Stimulated activated naive CD8-positive, alpha-beta T cell treated with anti-CD3 and anti-CD28 coated beads, Interleukin-15, amount 100 ng/mL, for 72 hours (primary cell): ENCODE data around the gene DUSP6.

Experiments used
- ATAC-seq: fragments of 150-1000 bp; cut with Tn5 transposase; 2 replicates; pipeline ENCODE4 v1.10.0; 2021; ENCODE audit warnings: mild to moderate bottlenecking, moderate library complexity
- DNase-seq, 2 donors: peaks; one replicate each; pipeline ENCODE4 v3.0.0; 2021 to 2022
- H3K27ac Mint-ChIP-seq, 2 donors: one replicate each; pipeline ENCODE4 v1.8.0; 2022; ENCODE audit warnings: mild to moderate bottlenecking in 2 of 2, mixed read lengths in 2 of 2, moderate library complexity in 2 of 2
- H3K27me3 Mint-ChIP-seq: one replicate; pipeline ENCODE4 v1.8.0; 2022; ENCODE audit warnings: mixed read lengths
- H3K4me1 Mint-ChIP-seq: one replicate; pipeline ENCODE4 v1.8.0; 2022; ENCODE audit warnings: mild to moderate bottlenecking, mixed read lengths
- H3K4me3 Mint-ChIP-seq, 2 donors: one replicate each; pipeline ENCODE4 v1.8.0; 2022; ENCODE audit warnings: mild to moderate bottlenecking in 2 of 2, mixed read lengths in 2 of 2, moderate library complexity in 1 of 2
- H3K9me3 Mint-ChIP-seq, 2 donors: one replicate each; pipeline ENCODE4 v1.8.0; 2022; ENCODE audit warnings: mixed read lengths in 2 of 2

DUSP6 gene

GRCh38 chr12:89333564-89334252 lies 18.6 kb downstream of the DUSP6 start:
- peaks cover 9 to 11% of the 10 kb centered on the region in 2 donors for H3K9me3 Mint-ChIP-seq
- peak overlapping the region in 1 of 2 donors; percentile 81 for H3K27ac Mint-ChIP-seq
- H3K4me3 Mint-ChIP-seq = peak overlapping the region; percentile 69 to 77

GRCh38 chr12:89328151-89329030 lies 23.9 kb downstream of the DUSP6 start:
- H3K4me3 Mint-ChIP-seq = no peak overlapping the region
- H3K9me3 Mint-ChIP-seq = peaks cover 9 to 11% of the 10 kb centered on the region in 2 donors
- ATAC-seq (no peak), DNase-seq (no peak)
- H3K4me1 Mint-ChIP-seq = peaks cover 12% of the 10 kb centered on the region
- H3K27me3 Mint-ChIP-seq = peaks cover 12% of the 10 kb centered on the region
- no peak overlapping the region for H3K27ac Mint-ChIP-seq

More at GRCh38 chr12:89333564-89334252, 18.6 kb downstream of the DUSP6 start:
- DNase-seq (no peak), ATAC-seq (peak; percentile 88)
- H3K4me1 Mint-ChIP-seq = peaks cover 17% of the 10 kb centered on the region
- peaks cover 4% of the 10 kb centered on the region for H3K27me3 Mint-ChIP-seq

- Mint-ChIP-seq H3K27ac (no peak overlapping the region), H3K4me3 (no peak overlapping the region), H3K27me3 (peaks cover 12% of the 10 kb centered on the region), H3K4me1 (peaks cover 5% of the 10 kb centered on the region), H3K9me3 (peaks cover 9 to 11% of the 10 kb centered on the region in 2 donors)
- no peak for ATAC-seq
- no peak for DNase-seq
Measured at GRCh38 chr12:89327486-89328094, 24.7 kb downstream of the DUSP6 start.

- ATAC-seq (no peak), DNase-seq (no peak)
- H3K4me3 Mint-ChIP-seq = no peak overlapping the region
- H3K4me1 Mint-ChIP-seq = peaks cover 5% of the 10 kb centered on the region
- H3K27ac Mint-ChIP-seq = no peak overlapping the region
- H3K9me3 Mint-ChIP-seq = peaks cover 9 to 10% of the 10 kb centered on the region in 2 donors
- H3K27me3 Mint-ChIP-seq = peaks cover 12% of the 10 kb centered on the region
Measured at GRCh38 chr12:89326239-89327040, 25.9 kb downstream of the DUSP6 start.

GRCh38 chr12:89325495-89325894 lies 26.8 kb downstream of the DUSP6 start:
- Mint-ChIP-seq H3K4me1 (peaks cover 5% of the 10 kb centered on the region), H3K27me3 (peaks cover 12% of the 10 kb centered on the region), H3K9me3 (peaks cover 1 to 2% of the 10 kb centered on the region in 2 donors), H3K4me3 (no peak overlapping the region), H3K27ac (no peak overlapping the region)
- DNase-seq (no peak), ATAC-seq (no peak)

DNA sequence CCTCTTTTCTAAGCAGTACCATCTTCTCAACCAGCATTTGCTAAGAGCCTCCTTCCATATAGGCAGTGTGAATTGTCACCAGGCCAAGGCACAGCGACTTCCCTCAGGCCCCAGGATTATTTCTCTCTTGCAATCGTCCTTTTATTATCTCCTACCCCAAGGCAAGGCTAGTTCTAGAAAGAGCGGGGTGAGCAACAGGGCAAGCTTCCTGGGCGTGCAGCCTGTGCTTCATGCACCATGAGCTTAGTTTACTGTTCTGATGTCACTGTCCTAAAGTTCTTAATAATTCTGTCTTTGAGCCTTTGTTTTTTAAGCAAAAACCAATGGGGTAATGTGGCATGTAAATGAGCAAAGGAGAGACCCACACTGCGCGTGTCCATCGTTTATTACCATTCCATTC lies 27.9 kb downstream of the DUSP6 start:
- no peaks in the 10 kb centered on the region for H3K9me3 Mint-ChIP-seq
- no peak for ATAC-seq

DNA sequence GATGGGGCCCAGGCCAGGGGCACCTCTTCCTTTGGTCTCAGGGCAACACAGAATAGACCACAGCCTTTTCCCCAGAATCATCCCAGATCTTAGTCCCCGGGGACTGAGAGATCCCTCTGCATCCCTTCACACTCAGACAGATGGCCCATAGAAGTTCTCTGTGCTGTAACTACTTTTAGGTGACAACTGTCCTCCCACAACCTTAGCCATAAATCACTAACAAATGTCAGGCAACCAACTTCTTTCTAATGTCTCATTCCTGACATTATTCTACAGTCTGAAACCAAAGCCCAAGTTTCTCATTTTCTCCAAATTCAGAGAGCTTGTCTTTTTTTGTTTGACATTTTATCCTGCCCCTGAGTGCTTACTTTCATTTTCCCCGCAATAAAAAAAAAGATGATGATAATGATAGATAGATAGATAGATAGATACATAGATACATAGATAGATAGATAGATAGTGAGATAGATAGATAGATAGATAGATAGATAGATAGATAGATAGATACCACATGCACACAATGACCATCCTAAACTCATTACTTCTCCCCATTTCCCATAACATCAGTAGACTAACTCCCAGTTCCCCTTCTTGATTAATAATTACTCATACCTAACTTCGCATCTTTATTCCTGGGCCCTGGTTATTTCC lies 28.6 kb downstream of the DUSP6 start:
- ATAC-seq (no peak), DNase-seq (no peak)
- Mint-ChIP-seq H3K27me3 (peaks cover 10% of the 10 kb centered on the region), H3K4me1 (peaks cover 5% of the 10 kb centered on the region), H3K4me3 (no peak overlapping the region), H3K27ac (no peak overlapping the region), H3K9me3 (no peaks in the 10 kb centered on the region)

More for the DNA sequence above, 27.9 kb downstream of the DUSP6 start:
- H3K4me3 Mint-ChIP-seq = no peak overlapping the region
- H3K4me1 Mint-ChIP-seq = peaks cover 5% of the 10 kb centered on the region
- peaks cover 12% of the 10 kb centered on the region for H3K27me3 Mint-ChIP-seq
- no peak for DNase-seq
- H3K27ac Mint-ChIP-seq = no peak overlapping the region

- H3K9me3 Mint-ChIP-seq = no peaks in the 10 kb centered on the region
- H3K27ac Mint-ChIP-seq = no peak overlapping the region
- H3K4me1 Mint-ChIP-seq = peaks cover 10% of the 10 kb centered on the region
- DNase-seq (no peak), ATAC-seq (no peak)
- no peaks in the 10 kb centered on the region for H3K27me3 Mint-ChIP-seq
- H3K4me3 Mint-ChIP-seq = no peak overlapping the region
Measured at GRCh38 chr12:89320735-89321134, 31.6 kb downstream of the DUSP6 start.

- Mint-ChIP-seq H3K4me1 (peaks cover 11% of the 10 kb centered on the region), H3K9me3 (no peaks in the 10 kb centered on the region), H3K27ac (no peak overlapping the region), H3K27me3 (no peaks in the 10 kb centered on the region), H3K4me3 (no peak overlapping the region)
- ATAC-seq (no peak), DNase-seq (no peak)
Measured at GRCh38 chr12:89319606-89320005, 32.7 kb downstream of the DUSP6 start.

DNA sequence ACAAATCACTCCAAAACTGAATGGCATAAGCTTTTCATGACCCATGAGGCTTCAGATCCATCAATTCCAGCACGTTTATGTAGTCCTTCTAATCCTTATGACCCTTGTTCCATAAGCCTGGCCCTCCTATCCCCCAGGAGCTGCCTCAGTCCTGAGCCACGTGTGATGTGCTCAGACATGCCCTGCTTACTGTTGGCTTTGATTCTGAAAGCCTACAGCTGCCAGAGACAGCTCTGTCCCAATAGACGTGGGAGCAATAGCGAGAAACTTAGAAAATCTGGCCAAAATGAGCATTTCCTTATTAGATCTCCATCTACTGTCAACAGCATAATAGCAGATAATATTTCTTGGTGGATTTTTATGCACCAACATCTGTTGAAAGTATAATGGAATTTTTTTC lies 33.2 kb downstream of the DUSP6 start:
- no peak for DNase-seq
- Mint-ChIP-seq H3K27me3 (no peaks in the 10 kb centered on the region), H3K4me3 (no peak overlapping the region), H3K27ac (no peak overlapping the region), H3K9me3 (no peaks in the 10 kb centered on the region), H3K4me1 (peaks cover 16% of the 10 kb centered on the region)
- no peak for ATAC-seq

DNA sequence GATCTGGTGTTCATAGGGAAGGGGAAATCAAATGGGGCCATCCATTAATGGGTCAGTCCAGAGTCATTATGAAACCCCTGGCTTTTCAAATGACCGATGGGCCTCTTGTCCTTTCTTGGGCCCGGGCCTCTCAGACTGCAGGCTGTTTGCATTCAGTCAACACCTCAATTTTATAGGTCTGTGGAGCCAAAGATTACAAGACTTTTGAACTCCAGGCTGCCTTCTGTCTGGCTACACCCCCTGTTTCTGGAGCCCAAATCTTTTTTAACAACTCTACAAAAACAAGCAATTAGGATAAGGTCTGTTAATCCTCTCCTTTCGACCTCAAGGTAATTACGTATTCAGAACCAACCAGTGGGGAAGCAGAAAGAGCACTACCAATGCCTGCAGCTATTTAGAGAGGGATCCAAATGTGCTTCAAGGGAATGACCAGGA lies 35.6 kb downstream of the DUSP6 start:
- H3K27ac Mint-ChIP-seq = peak overlapping the region in 1 of 2 donors; percentile 34

DNA sequence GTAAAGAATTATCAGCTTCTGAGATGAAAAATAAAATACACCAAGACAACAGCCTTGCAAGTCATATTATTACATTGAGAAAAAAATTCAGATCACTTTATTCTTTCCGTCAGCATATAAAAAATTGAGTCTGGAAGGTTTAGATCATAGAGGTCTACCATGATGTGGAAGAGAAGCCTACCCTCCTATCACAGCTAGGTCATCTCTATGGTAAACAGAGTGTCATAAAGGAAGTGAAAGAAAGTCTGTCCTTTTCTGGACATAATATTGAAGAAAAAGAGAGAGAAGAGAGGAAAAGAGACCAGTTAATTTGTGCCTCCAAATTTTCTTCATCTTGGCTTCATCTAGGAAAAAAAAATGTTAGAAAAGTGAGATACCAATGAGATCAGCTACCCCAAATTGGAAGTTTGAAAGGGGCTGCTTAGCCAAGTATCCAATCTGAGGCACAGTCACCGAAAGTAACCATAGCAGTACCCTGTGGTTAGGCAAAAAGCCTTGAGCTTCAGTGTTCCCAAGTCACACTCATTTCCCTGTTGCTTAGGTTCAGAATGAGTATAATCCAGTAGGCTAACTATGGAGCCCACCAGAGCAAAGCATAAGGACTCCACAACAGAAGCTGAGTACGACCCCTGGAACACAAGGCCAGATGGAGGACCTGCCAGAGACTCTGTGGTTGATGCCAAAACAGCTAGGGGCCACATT lies 38.1 kb downstream of the DUSP6 start:
- H3K9me3 Mint-ChIP-seq = no peaks in the 10 kb centered on the region
- H3K4me1 Mint-ChIP-seq = peaks cover 29% of the 10 kb centered on the region
- no peak for DNase-seq
- no peak for ATAC-seq
- no peak overlapping the region for H3K27ac Mint-ChIP-seq
- H3K27me3 Mint-ChIP-seq = no peaks in the 10 kb centered on the region
- no peak overlapping the region for H3K4me3 Mint-ChIP-seq

More for the DNA sequence above, 35.6 kb downstream of the DUSP6 start:
- DNase-seq (no peak), ATAC-seq (no peak)
- Mint-ChIP-seq H3K27me3 (no peaks in the 10 kb centered on the region), H3K9me3 (no peaks in the 10 kb centered on the region), H3K4me1 (peaks cover 19% of the 10 kb centered on the region), H3K4me3 (no peak overlapping the region)

DNA sequence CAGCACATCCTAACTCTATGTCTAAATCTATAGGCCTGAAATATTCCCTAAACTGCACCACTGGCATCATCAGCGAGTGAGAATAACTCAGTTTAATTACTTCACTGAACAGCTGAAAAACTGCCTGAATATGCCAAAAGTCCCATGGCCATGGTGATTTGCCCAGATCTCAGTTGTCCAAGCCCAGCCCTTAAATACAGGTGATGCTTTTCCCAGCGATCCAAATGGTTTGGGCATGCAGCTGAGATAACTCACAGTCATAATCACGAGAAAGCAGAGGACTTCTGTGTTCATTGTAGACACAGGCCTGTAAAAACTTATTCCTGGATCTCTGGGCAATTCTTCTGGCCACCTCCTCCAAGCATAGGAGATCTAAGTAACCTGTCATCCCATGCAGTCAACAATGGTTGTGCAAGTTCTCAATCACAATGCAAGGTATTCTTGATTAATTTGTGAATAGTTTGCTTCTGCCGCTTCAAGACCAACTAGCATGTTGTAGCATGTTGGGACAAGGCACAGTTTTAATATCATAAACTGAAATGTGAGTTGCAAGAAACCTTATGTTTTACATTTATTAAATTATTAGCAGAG lies 40.5 kb downstream of the DUSP6 start:
- DNase-seq = no peak
- Mint-ChIP-seq H3K9me3 (peaks cover 0 to 8% of the 10 kb centered on the region in 2 donors), H3K4me1 (peaks cover 51% of the 10 kb centered on the region), H3K27me3 (no peaks in the 10 kb centered on the region), H3K4me3 (no peak overlapping the region), H3K27ac (peak overlapping the region in 1 of 2 donors; percentile 42)
- ATAC-seq = no peak

- H3K4me3 Mint-ChIP-seq = peak overlapping the region in 1 of 2 donors; percentile 50
- DNase-seq (no peak), ATAC-seq (peak; percentile 42)
- H3K27ac Mint-ChIP-seq = peak overlapping the region; percentile 15 to 60
- no peaks in the 10 kb centered on the region for H3K27me3 Mint-ChIP-seq
- peaks cover 0 to 8% of the 10 kb centered on the region in 2 donors for H3K9me3 Mint-ChIP-seq
- H3K4me1 Mint-ChIP-seq = peaks cover 49% of the 10 kb centered on the region
Measured at GRCh38 chr12:89309815-89310214, 42.5 kb downstream of the DUSP6 start.
